NCI-H82 (cell line): ENCODE measurements around the gene OTOR.

Source experiments
- DNase-seq: peaks from one replicate; lab custom pipeline; 2025; lab: John Stamatoyannopoulos, UW

The OTOR gene

DNA sequence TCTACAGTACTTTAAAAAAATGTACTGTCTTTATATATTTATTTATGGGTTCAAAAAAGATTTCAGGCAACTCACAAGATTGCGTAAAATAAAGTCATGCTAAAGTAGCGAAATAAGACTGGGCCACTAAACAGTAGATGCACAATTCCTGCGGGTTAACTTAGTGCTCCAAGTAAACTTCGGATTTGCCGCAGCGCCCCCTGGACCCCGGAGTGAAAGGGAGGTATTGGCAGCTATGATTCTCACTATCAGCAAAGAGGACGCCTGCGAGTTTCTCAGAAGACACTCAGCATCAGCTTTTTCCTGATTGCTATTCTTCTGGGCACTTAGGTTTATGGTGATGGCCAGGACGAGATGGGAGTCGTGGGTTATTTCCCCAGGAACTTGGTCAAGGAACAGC, 1.4 kb downstream of the OTOR start:
- peak; percentile 20 for DNase-seq

DNA sequence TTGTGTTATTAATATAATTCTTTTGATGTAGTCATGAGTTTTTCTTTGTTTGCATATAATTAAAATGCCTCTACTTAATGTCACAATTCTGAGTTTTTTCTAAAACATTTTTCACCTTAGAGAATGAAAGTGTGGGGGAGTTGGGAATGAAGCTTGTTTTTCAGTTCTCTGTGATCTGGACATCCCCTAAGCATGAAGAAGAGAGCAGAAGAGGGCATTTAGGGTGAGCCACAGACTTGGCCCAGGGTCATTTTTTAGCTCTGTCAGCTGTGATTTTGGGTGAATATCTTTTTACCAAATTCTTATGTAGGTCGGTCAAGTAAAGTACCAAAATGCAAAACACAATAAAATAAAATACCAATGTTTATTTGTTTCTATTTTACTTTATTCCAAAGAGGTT, 3.9 kb downstream of the OTOR start:
- no peak for DNase-seq

DNA sequence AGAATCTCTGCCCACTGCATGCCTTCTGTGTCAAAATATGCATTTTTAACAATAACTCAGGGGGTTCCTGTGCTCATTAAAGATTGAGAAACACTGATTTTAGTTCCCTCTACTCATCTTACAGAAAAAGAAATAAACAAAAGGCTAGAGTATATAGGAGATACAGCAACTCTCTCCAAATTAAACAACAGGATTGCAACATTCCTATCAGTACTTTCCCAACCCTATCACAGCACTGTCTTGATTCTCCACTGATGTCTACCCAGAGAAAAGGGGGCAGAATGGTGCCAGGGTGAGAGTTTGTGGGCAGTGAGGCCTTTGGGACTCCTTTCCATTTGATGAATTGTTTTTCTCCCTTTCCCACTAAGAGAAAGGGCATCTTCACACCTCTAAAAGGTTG, 4.7 kb downstream of the OTOR start:
- DNase-seq = no peak

DNA sequence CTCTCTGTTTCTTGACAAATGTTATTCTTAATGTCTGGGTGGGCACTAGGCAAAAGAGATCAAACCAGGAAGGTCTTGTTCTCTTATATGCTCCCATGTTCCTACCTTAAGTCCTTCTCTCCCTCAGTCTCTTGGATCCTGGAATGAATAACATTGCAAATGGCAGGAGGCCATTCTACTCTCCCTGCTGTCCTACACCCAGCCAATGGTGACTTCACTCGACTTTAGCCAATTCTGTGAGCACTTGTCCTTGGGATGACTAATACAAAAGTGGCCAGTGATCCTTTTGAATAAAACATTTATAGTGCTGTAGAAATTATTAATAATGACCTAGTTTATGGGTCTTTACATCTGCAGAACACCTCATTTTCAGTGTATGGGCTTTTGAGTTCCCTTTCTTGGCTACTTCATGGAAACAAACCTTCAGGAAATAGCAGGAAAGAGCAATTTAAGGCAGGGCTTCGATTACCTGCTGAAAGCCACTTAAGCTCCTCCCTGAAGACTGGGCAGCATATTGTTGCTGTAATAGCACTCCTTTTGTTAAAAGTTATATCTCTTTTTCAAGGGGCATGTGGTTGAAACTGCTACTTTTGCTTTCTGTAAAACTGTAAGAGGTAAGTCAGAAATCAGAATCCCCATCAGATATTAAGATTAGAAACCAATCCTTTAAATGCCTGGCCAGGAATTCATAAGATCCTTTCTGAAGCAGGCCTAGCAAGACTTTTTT, 10.5 kb downstream of the OTOR start:
- DNase-seq = no peak

DNA sequence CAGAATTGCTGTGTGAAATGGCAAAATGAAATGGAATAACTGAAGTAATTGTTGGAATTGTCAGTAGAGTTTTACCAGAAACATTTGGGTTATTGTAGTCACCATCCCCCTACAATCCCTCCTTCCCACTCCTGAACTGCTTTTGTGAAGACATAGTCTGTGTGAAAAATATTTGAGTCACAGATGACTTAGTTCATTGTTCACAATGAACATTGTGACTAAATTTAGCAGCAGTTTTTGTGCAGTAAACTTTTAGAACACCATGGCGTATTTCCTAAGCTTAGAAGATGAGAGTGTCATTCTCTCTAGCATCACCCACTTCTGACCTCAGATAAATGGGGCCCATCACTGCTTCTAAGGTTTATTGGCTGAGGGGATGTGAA, 11.0 kb downstream of the OTOR start:
- DNase-seq = no peak

DNA sequence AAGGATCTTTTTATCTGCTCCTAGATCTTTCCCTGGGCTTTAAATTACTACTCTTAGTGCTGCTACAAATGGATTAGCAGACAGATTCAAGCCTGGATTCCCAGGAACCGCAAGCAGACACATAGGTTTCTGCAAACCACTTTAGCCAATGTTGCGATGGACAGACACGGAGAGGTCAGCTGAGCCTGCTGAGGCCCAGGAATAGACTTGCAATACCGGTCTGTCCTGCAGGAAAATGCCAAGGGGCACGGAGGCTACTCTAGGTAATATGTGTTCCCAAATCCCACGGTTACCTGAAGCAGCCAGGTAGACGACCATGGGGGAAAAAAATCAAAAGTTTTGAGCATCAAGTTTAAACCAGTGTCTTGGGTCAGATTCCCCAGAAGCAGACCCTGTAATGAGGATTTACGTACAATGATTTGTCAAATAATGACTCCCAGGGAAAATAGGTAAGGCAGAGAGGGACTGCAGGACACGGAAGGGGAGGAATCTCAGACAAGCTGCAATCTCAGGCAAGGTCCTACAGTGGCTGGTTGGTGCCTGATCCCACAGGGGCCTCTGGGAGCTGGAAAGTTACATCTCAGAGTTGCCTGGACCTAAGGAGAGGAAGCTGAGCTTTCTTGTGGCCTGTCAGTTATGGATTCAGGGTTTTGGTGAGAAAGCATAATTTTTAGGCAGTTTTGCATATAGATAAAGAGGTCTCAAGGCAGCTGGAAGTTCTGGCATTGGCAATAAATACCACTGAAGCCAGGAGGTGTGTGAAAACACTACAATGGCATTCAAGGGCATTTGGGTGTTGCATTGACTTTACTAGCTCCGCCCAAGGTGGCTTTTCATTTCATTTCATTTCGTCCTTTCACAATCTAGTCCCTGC, 12.5 kb downstream of the OTOR start:
- no peak for DNase-seq

DNA sequence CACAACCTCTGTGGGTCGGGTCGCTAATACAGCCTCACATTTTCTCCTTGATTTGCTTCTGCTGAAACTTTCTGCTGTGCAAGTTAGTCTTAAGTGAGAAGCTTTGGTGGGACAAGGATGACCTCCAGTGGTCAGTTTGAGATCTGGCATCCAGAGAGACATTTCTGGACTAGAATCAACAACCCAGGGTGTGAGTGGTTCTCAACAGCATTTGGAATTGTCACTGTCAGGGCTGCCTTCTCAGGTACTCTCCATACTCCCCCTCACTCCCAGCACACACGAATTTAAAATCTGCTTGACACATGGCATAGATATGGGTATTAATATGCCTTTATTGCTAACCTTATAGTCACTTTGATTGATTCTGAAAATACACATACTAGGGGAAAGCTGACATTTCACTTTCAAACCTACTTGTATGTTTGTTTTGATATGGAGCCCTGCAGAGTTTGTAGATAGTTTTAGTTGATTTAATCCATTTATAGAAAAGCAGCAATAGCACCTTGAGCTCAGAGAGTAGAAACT, 13.2 kb downstream of the OTOR start:
- DNase-seq = peak; percentile 89

DNA sequence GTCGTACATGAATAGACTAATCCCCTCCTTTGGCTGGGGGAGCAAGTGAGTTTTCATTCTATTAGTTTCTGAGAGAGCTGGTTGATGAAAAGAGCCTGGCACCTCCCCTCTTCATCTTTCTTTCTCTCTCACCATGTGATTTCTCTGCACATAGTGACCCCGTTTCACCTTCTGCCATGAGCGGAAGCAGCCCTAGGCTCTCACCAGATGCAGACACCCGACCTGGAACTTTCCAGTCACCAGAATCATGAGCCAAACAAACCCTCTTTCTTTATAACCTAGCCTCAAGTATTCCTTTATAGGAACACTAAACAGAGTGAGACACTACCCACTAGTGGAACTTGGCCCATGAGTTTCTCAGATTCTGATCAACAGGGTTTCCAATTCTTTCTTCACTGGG, 16.4 kb downstream of the OTOR start:
- no peak for DNase-seq

DNA sequence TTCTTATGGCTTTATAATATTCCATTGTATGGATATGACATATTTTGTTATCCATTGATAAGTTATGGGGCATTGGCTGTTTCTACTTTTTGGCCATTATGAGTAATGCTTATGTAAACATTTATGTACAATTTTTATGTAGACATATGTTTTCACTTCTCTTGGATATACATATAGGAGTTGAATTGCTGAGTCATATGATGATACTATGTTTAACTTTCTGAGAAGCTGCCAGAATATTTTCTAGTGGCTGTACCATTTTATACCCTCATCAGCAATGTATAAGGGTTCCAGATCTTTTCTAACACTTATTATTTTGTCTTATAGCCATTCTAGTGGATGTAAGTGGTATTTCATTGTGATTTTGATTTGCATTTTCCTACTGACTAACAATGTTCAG, 23.1 kb downstream of the OTOR start:
- DNase-seq = no peak

DNA sequence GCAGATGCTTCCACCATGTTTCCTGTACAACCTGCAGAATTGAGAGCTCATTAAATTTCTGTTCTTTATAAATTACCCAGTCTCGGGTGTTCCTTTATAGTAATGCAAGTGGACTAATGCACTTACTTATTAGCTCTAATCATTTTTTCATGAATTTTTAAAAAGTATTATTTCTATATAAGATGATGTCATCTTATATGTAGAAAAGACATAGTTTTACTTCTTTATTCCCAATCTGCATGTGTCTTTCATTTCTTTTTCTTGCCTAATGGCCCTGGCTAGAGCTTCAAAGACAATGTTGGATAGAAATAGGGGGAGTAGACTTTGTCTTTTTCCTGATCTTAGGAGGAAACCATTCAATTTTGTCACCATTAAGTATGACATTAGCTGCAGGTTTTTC, 27.8 kb downstream of the OTOR start:
- DNase-seq = no peak

DNA sequence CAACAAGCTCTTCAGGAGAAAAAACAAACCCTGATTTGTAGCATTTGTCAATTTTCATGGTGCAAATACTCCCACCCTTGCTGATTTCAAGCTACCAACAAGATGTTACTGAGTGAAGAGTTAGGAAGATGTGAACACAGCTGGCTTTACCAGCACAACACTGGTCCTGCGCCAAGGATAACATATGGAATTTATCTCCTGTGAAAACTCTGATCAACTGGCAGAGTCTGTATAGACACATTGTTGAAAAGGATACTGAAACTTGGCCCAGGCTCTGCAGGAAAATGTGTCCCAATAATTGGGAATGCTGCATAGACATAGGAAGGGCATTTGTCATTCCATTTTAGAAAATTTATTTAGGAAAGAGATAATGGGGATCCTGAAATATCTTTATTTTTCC, 29.0 kb downstream of the OTOR start:
- no peak for DNase-seq

DNA sequence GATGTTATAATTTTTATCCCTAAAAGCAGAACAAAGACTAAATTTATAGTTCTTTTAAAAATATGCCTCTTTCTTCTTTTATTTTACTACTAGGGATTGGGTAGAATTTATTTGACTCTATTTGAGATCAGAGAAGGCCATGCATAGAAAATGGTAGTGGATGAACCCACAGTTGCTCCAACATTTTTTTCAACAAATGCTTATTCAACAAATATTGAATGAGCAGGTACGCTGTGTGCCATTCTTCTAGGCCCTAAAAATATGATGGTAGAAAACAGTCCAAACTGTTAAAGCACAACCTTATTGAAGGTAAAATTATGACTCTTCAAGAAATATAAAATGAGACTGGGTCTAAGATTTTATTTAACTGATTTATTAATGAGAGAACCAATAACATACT, 30.0 kb downstream of the OTOR start:
- DNase-seq = no peak

DNA sequence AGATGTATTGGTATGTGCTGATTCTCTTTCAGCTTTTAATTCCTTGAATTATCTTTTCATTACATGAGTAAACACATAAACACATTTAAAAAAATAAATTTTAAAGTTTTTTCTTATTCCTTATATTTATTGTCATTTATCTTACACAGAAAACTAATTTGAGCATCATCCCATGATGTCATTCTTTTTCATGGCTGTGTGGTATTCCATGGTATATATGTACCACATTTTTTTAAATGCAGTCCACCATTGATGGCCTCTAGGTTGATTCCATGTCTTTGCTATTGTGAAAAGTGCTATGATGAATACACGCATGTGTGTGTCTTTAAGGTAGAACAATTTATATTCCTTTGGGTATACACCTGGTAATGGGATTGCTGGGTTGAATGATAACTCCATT, 33.3 kb downstream of the OTOR start:
- no peak for DNase-seq

DNA sequence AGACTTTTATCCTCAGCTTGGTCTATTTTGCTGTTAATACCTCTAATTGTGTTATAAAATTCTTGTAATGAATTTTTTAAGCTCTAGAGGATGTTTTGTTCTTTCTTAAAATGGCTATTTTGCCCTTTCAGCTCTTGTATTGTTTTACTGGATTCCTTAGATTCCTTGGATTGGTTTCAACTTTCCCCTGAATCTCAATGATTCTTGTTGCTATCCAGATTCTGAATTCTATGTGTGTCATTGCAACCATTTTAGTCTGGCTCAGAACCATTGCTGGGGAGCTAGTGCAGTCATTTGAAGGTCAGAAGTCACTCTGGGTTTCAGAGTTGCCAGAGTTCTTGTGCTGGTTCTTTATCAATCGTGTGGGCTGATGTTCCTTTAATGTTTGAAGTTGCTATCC, 37.1 kb downstream of the OTOR start:
- no peak for DNase-seq
